HepG2 (cell line): ENCODE measurements around the gene SYT17. TPM values are rescaled to one million over a fixed set of nuclear protein-coding genes. Genes with fewer than 3 reads are reported as not detected.

Experiments used
- ATAD3A ChIP-seq: sonication (generic); formaldehyde crosslinking; IDR thresholded peaks from 2 replicates; pipeline ENCODE4 v1.4.0; 2020; ENCODE audit warnings: missing genetic modification reagents
- ERF ChIP-seq: IDR thresholded peaks from 2 replicates; pipeline ENCODE4 v1.6.1; 2018; ENCODE audit warnings: missing biosample characterization, missing genetic modification reagents
- FOXP4 ChIP-seq: sonication (generic); formaldehyde crosslinking; IDR thresholded peaks from 2 replicates; pipeline ENCODE4 v1.4.0; 2020; ENCODE audit warnings: missing genetic modification reagents
- KLF12 ChIP-seq: sonication (generic); formaldehyde crosslinking; IDR thresholded peaks from 2 replicates; pipeline ENCODE4 v1.4.0; 2020; ENCODE audit warnings: missing genetic modification reagents, borderline replicate concordance
- KMT2A ChIP-seq: sonication (generic); formaldehyde crosslinking; IDR thresholded peaks from 2 replicates; pipeline ENCODE4 v1.4.0; 2020; ENCODE audit warnings: missing genetic modification reagents
- MAZ ChIP-seq, 2 experiments: sonication (generic) in 1 of 2; formaldehyde crosslinking in 1 of 2; IDR thresholded peaks; 2 replicates each; pipeline versions ENCODE4 v1.5.0 to v1.6.1; 2012 to 2020; ENCODE audit warnings: low read depth in 2 of 2, mild to moderate bottlenecking in 2 of 2, borderline replicate concordance in 1 of 2, improper control_type of control experiment in 1 of 2, low read length in 1 of 2, missing genetic modification reagents in 1 of 2, moderate library complexity in 1 of 2
- MED13 ChIP-seq: sonication (generic); formaldehyde crosslinking; IDR thresholded peaks from 2 replicates; pipeline ENCODE4 v1.5.0; 2020; ENCODE audit warnings: missing genetic modification reagents
- NFKB2 ChIP-seq: sonication (generic); formaldehyde crosslinking; IDR thresholded peaks from 2 replicates; pipeline ENCODE4 v1.4.0; 2020; ENCODE audit warnings: missing genetic modification reagents, borderline replicate concordance
- ONECUT2 ChIP-seq: sonication (generic); formaldehyde crosslinking; IDR thresholded peaks from 2 replicates; pipeline ENCODE4 v1.4.0; 2020; ENCODE audit warnings: missing genetic modification reagents
- RFX1 ChIP-seq: fragments of 450-650 bp; IDR thresholded peaks from 2 replicates; pipeline ENCODE4 v1.6.1; 2017
- RFX5 ChIP-seq: IDR thresholded peaks from 2 replicates; pipeline ENCODE4 v1.6.1; 2011; ENCODE audit warnings: low read depth, low read length, improper control_type of control experiment
- SNAPC5 ChIP-seq: sonication (generic); formaldehyde crosslinking; IDR thresholded peaks from 2 replicates; pipeline ENCODE4 v1.8.1; 2023; ENCODE audit warnings: mild to moderate bottlenecking, missing genetic modification reagents, borderline replicate concordance
- ZMAT5 ChIP-seq: sonication (generic); formaldehyde crosslinking; IDR thresholded peaks from 2 replicates; pipeline ENCODE4 v1.5.0; 2020; ENCODE audit warnings: mild to moderate bottlenecking, low read depth, missing genetic modification reagents, borderline replicate concordance
- ZNF317 ChIP-seq: sonication (generic); formaldehyde crosslinking; IDR thresholded peaks from 2 replicates; pipeline ENCODE4 v1.5.0; 2020; ENCODE audit warnings: mild to moderate bottlenecking, missing genetic modification reagents
- ZNF512 ChIP-seq: sonication (generic); formaldehyde crosslinking; IDR thresholded peaks from 2 replicates; pipeline ENCODE4 v1.4.0; 2020; ENCODE audit warnings: mild to moderate bottlenecking, missing genetic modification reagents
- ZNF713 ChIP-seq: sonication (generic); formaldehyde crosslinking; IDR thresholded peaks from 2 replicates; pipeline ENCODE4 v1.4.0; 2020; ENCODE audit warnings: mild to moderate bottlenecking, missing genetic modification reagents
- ZNF746 ChIP-seq: sonication (generic); formaldehyde crosslinking; IDR thresholded peaks from 2 replicates; pipeline ENCODE4 v1.8.0; 2022; ENCODE audit warnings: mild to moderate bottlenecking, missing genetic modification reagents
- ZNF784 ChIP-seq: sonication (generic); formaldehyde crosslinking; IDR thresholded peaks from 2 replicates; pipeline ENCODE4 v1.5.1; 2020; ENCODE audit warnings: missing genetic modification reagents, mild to moderate bottlenecking, borderline replicate concordance
- ZSCAN21 ChIP-seq: sonication (generic); formaldehyde crosslinking; IDR thresholded peaks from 2 replicates; pipeline ENCODE4 v1.8.0; 2022; ENCODE audit warnings: mild to moderate bottlenecking, missing genetic modification reagents, moderate library complexity, borderline replicate concordance
- polyA plus RNA-seq, 8 experiments: library from polyadenylated mRNA; depleted of rRNA in 3 of 8; stranded (reverse) in 7 of 8; unstranded in 1 of 8; fragments of >200 nt; fragmentation: Illumina TruSeq in 4 of 8; extraction: Trizol in 4 of 8; gene quantifications; 2 replicates each; pipeline versions ENCODE4 v1.2.1 to v1.2.3, GENCODE V29; 2011 to 2016; ENCODE audit warnings: low read depth in 4 of 8, missing spikeins in 1 of 8, mixed read lengths in 1 of 8; ENCODE audit not compliant: insufficient read depth in 1 of 8
- total RNA-seq, 5 experiments: library from RNA; depleted of rRNA; stranded (reverse); fragments of >200 nt; fragmentation: Illumina TruSeq; extraction: Trizol; gene quantifications; 2 replicates each; pipeline ENCODE4 v1.2.3, GENCODE V29; 2016; ENCODE audit warnings: low read depth in 1 of 5
- TF ChIP-seq, protein P1 (sequence below): sonication (generic); formaldehyde crosslinking; IDR thresholded peaks from 2 replicates; pipeline ENCODE4 v1.8.1; 2023; ENCODE audit warnings: missing genetic modification reagents, inconsistent platforms, borderline replicate concordance

Gene SYT17
- total and polyA plus RNA-seq, 2 of the 13 experiments (the other 11 are each of a cell fraction or from before 2014, with no cell fraction given), result 0.44 TPM; not detected in 1

- no peak; the same call in 1 of the 2 replicates for TF ChIP-seq ZNF746 (CRISPR knock-in tag)
- no peak for TF ChIP-seq SNAPC5 (CRISPR knock-in tag)
- no peak for TF ChIP-seq KLF12 (CRISPR knock-in tag)
- no peak for TF ChIP-seq MAZ (IDR thresholded peaks at IDR 0.05; ENCODE audit: borderline replicate concordance, low read depth, low read length)
- peak; percentile 61; the same call in 1 of the 2 replicates for TF ChIP-seq MAZ (CRISPR knock-in tag; IDR thresholded peaks at IDR 0.05; ENCODE audit: low read depth)
- TF ChIP-seq ZNF317, result no peak
- no peak for TF ChIP-seq ZMAT5 (CRISPR knock-in tag)
- no peak for TF ChIP-seq ONECUT2 (CRISPR knock-in tag)
- TF ChIP-seq NFKB2 (CRISPR knock-in tag), result no peak
- TF ChIP-seq, protein P1, sequence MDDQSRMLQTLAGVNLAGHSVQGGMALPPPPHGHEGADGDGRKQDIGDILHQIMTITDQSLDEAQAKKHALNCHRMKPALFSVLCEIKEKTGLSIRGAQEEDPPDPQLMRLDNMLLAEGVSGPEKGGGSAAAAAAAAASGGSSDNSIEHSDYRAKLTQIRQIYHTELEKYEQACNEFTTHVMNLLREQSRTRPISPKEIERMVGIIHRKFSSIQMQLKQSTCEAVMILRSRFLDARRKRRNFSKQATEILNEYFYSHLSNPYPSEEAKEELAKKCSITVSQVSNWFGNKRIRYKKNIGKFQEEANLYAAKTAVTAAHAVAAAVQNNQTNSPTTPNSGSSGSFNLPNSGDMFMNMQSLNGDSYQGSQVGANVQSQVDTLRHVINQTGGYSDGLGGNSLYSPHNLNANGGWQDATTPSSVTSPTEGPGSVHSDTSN (CRISPR knock-in tag), result no peak
- no peak for TF ChIP-seq KMT2A (CRISPR knock-in tag)
- TF ChIP-seq RFX5, result peak; percentile 18; the same call in 1 of the 2 replicates
- TF ChIP-seq ERF, result peak; percentile 38; the same call in 1 of the 2 replicates
- 0 out of 2 replicates have a peak, but pooled peaks have one; percentile 17 for TF ChIP-seq MED13 (CRISPR knock-in tag)
- TF ChIP-seq ZNF713 (CRISPR knock-in tag), result no peak
- TF ChIP-seq RFX1, result no peak
- 0 out of 2 replicates have a peak, but pooled peaks have one; percentile 73 for TF ChIP-seq ZNF512 (CRISPR knock-in tag)
- TF ChIP-seq ZNF784 (CRISPR knock-in tag), result no peak
- TF ChIP-seq FOXP4, result 0 out of 2 replicates have a peak, but pooled peaks have one; percentile 23
- TF ChIP-seq ATAD3A (CRISPR knock-in tag), result no peak
- TF ChIP-seq ZSCAN21 (CRISPR knock-in tag), result peak; percentile 70; the same call in 1 of the 2 replicates
Measured at GRCh38 chr16:19167710-19168370, at the start of gene SYT17 (continued).
